GM18909 (cell line): ENCODE data around the gene MICAL2.

Experiments used
- ATAC-seq: cut with Tn5 transposase; IDR thresholded peaks from one replicate; pipeline ENCODE4 v1.9.1; 2021; ENCODE audit warnings: mild to moderate bottlenecking; ENCODE audit not compliant: unreplicated experiment, poor library complexity

The MICAL2 gene

GRCh38 chr11:12148466-12148865 lies 38.1 kb downstream of the MICAL2 start:
- ATAC-seq = no peak

DNA sequence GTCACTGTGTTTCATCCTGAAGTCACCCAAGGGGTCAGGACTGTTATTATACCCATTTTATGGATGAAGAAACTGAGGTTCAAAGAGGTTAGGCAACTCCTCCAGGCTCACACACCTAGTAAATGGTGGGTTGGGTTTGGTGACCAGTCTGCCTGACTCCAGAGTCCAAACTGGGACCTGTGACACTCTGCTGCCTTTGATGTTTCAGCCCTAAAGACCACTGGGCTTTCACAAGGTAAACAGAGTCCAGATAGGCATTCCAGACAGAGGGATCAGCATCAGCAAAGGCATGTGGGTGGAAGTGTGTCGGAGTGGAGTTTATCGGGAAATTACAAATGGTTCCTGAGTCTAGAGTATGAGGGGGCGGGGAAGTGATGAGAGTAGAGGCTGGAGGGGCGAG lies 38.5 kb downstream of the MICAL2 start:
- ATAC-seq = no peak

GRCh38 chr11:12149672-12150225 lies 39.4 kb downstream of the MICAL2 start:
- ATAC-seq = no peak

GRCh38 chr11:12150831-12151382 lies 40.5 kb downstream of the MICAL2 start:
- no peak for ATAC-seq

DNA sequence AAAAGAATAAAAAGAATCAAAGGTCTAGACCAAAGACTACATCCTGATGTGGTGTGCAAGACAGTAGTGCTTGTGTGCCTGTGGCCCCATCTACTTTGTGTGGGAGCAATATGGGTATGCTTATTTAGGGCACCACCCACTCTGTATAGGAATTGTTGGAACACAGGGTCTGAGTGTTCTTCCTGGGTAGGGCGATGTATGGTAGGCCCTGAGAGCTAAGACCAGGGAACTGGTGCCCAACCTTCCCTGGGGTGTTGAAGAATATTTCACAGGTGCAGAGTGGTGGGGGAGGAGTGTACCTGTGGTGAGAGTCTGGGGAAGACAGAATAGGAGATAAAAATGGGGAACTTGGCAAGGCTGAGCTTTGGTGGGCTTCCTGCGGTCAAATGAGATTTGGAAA lies 41.9 kb downstream of the MICAL2 start:
- ATAC-seq = no peak

GRCh38 chr11:12154871-12155668 lies 44.7 kb downstream of the MICAL2 start:
- ATAC-seq = no peak

DNA sequence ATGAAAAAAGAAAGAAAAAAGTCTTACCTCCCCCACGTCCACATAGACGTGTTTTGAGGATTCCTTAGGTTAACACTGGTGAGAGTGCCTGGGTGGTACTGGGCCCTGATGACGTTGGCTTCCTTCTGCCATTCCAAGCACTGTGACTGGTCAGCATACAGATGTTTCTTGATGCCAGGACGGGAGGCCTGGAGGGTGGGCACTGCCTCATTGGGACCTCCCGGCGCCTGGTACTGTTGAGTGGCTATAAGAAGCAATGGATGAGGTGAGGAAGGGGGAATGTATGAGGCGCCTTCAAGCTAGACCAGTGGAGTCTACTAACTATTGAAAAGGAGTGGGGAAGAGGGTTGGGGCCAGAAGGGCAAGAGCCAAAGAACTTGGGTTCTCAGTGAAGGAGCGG lies 45.3 kb downstream of the MICAL2 start:
- ATAC-seq = no peak

GRCh38 chr11:12156301-12157140 lies 46.1 kb downstream of the MICAL2 start:
- no peak for ATAC-seq

GRCh38 chr11:12157241-12157661 lies 46.9 kb downstream of the MICAL2 start:
- no peak for ATAC-seq

GRCh38 chr11:12158909-12159308 lies 48.5 kb downstream of the MICAL2 start:
- no peak for ATAC-seq

DNA sequence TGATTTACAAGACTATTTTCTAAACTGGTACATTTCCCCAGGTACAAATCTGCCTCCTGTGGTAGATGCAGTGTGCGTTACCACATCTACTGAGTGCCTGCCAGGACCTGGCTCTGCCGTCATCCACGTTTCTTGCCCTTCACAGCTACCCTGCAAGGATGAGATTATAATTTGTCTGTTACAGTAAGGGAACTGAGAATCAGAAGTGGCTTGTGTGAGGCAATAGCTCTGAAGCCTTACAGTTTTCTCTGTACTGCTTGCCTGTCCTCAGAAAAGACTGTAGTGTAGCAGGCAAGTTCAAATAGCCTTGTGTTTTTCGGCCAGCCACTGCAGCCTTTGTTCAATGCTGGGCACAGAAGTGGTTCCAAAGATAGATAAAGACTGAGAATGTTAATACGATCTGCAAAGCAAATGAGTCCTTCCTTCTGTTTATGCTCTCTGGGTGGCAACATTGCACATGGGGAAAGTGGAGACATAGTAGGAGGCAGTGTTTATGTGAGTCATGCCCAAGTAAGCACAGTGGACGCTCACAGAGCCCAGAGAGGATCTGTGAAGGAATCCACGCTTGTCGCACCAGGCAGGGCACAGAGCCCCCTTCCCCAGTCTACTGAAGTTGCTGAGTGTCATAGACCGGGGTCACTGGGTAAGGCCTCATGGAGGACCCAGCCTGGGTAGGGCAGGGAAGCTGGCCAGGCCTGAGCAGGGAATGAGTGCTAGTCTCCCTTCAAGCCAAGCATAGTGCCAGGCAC lies 49.1 kb downstream of the MICAL2 start:
- no peak for ATAC-seq

DNA sequence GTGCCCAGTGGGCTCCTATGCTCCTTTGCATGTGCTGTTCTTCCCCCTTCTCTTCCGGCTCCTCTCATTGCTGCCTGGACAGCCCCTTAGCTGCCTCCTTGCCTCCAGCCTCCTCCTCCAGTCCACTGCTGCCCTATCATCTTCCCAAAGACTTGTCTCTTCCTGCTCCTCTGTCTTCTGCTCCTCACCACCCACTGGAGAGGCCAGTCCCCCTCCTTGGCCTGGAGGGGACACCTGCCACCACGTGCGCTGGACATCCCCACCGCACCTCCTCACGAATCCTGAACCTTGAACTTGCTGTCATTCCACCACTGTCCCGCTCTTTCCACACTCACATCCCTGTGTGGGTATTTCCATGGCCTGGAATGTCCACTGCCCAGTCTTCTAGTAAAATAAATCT lies 49.8 kb downstream of the MICAL2 start:
- ATAC-seq = no peak

- ATAC-seq = no peak
Measured at GRCh38 chr11:12160680-12161079, 50.3 kb downstream of the MICAL2 start.

DNA sequence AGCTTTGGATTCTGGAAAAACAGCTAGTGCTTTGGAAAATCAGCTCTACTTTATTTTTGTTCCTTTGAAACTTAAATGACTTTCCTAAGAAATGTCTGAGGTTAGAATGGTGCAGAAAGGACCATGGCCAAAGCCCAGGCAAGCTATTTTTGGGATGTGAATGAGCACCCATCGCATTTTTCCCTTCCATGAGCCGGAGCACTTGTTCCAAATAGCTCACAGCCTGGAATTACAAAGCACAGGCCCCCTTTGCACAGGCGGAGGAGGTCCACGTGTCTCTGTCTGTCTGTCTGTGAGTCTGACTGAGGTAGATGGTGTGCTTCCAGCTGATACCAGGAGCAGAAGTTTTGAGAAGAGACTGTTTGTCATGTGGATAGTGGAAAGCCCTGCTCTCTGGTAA lies 50.7 kb downstream of the MICAL2 start:
- no peak for ATAC-seq

- no peak for ATAC-seq
Measured at GRCh38 chr11:12161603-12162350, 51.4 kb downstream of the MICAL2 start.

- no peak for ATAC-seq
Measured at GRCh38 chr11:12162652-12163051, 52.3 kb downstream of the MICAL2 start.

- no peak for ATAC-seq
Measured at GRCh38 chr11:12163181-12163941, 53.0 kb downstream of the MICAL2 start.

DNA sequence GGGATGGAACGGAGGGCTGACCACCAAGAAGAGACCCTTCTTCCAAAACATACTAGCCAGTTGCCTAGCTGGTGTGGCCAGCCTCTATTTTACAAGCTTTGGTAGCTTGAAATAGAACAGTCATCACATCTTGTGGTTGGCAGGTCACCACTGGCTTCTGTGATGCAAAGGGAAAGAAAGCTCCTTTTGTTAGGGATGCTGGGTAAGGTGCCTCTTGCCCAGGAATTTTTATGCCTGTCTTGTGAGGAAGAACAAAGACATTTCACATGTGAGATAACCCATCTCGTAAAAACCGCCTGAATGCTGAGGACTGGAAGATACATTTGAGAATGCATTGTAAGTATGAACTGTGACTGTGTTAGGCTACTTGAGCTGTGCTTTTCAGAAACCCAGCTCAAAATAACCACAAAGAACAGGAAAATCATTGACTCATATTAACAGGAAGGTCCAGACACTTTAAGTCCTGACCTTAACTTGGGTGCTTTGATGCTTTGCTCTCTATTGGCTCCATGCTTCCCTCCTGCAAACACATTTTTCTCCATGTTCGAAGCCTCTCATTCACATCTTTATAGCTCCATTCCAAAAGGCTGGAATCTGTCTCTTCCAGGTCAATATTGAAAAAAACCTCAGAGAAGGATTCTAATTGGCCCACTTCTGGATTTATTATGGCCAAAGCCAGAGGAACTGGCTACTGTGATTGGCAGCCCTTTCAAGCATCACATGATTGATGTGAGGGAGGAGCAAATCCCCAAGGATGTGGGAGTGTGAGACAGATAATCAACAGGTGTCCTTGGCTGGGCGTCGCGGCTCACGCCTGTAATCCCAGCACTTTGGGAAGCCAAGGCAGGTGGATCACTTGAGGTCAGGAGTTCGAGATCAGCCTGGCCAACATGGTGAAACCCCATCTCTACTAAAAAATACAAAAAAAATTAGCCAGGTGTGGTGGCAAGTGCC lies 53.9 kb downstream of the MICAL2 start:
- ATAC-seq = peak; percentile 44
